AG10803 (cell line): ENCODE results near the gene CRACDL.
A peak's percentile ranks its signal among the peaks of the same experiment; 100 is the strongest.

Source experiments
- DNase-seq: peaks from one replicate; pipeline ENCODE4 v3.0.0; 2010; ENCODE audit warnings: low read depth
- H3K4me3 ChIP-seq: 2 replicates; pipeline ENCODE4 v1.5.1; 2011; ENCODE audit warnings: mild to moderate bottlenecking, low read length, control low read depth
- CTCF ChIP-seq: conservative IDR thresholded peaks from 2 replicates; pipeline ENCODE4 v1.5.1; 2011; ENCODE audit warnings: mild to moderate bottlenecking, low read length, control low read depth, inconsistent platforms

CRACDL gene

DNA sequence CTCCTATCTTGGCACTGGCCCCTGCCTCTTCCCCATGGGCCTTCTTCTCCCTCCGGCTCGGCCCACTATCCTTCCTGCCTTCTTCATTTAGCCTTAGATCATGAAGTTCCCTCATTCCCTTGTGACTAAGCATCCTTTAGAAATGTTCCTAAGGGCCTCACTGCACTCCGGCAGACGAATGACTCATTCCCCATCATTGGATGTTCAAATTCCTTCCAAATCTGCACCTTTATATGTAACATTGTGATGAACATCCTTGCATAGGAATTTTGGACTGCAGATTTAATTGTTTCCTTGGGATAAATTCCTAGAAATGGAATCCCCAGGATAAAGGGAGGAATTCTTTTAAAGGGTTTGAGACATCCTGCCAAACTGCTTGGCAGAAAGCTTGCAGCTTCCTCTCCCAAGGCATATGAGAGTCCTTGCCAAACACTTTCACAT lies 19.0 kb downstream of the CRACDL start:
- peak; percentile 86 for DNase-seq
- no peak overlapping the region for H3K4me3 ChIP-seq
- no peak for TF ChIP-seq CTCF

DNA sequence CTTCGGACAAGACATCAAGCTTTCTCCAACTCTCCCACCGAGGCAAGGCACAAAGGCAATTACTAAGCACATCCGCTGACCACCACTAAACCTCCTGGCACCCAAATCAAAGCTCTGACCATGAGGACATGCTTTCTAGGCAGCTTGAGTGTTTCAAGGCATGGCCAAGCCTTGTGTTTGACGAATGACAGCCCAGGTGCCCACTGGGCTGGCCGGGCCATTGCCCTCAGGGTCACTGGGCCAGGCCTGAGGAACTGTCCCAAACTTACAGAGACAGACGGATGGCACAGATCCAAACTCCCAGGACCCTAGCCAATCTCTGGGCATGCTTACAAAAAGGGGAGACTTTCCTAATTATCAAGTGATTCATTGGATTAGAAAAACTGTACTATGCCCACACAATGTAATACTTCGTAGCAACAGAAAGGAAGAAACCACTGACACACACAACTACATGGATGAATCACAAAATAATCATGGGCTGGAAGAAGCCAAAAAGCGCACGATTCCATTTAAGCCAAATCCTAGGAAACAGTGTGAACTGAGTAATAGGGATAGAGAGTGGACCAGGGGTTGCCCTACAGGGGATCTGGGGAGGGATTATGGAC lies 20.2 kb downstream of the CRACDL start:
- TF ChIP-seq CTCF, result no peak
- peak; percentile 33 for DNase-seq
- no peak overlapping the region for H3K4me3 ChIP-seq

GRCh38 chr2:98914713-98915580 lies 21.1 kb downstream of the CRACDL start:
- no peak for TF ChIP-seq CTCF
- no peak overlapping the region for H3K4me3 ChIP-seq
- no peak for DNase-seq

- no peak for DNase-seq
Measured at GRCh38 chr2:98913916-98914712, 21.9 kb downstream of the CRACDL start.

GRCh38 chr2:98912957-98913915 lies 22.8 kb downstream of the CRACDL start:
- no peak overlapping the region for H3K4me3 ChIP-seq
- no peak for DNase-seq
- no peak for TF ChIP-seq CTCF

More at GRCh38 chr2:98913916-98914712, 21.9 kb downstream of the CRACDL start:
- no peak overlapping the region for H3K4me3 ChIP-seq
- TF ChIP-seq CTCF, result no peak

- no peak for TF ChIP-seq CTCF
Measured at GRCh38 chr2:98912221-98912851, 23.7 kb downstream of the CRACDL start.

More at GRCh38 chr2:98912221-98912851, 23.7 kb downstream of the CRACDL start:
- no peak overlapping the region for H3K4me3 ChIP-seq
- peak; percentile 81 for DNase-seq
